ENCODE data around the gene RPL7A.
A peak's percentile ranks its signal among the peaks of the same experiment; 100 is the strongest.

Gene RPL7A

DNA sequence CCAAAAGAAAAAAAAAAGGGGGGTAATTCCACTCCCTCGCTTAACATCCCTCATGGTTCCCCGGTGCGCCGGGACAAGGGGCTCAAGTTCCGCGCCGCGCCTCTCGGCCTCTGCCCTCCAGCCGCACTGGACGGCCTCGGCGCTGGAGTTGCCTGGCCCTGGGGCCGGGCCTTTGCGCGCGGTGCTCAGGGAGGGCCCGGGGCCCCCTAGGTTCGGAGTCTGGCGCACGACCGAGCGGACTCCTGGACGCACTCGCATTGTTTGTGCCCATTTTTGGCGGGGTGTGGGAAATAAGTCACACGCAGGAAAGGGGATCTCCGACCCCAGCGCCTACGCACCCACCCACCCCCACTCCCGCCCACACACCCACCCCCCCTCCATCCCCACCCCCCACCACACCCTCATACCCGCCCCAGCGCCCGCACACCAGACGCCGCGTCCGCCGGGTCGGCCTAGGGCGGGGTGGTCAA is 468 bp upstream of the RPL7A start:
- H3K4me3 ChIP-seq (ENCODE audit: low read depth, low read length), result peak overlapping the region; percentile 97

DNA sequence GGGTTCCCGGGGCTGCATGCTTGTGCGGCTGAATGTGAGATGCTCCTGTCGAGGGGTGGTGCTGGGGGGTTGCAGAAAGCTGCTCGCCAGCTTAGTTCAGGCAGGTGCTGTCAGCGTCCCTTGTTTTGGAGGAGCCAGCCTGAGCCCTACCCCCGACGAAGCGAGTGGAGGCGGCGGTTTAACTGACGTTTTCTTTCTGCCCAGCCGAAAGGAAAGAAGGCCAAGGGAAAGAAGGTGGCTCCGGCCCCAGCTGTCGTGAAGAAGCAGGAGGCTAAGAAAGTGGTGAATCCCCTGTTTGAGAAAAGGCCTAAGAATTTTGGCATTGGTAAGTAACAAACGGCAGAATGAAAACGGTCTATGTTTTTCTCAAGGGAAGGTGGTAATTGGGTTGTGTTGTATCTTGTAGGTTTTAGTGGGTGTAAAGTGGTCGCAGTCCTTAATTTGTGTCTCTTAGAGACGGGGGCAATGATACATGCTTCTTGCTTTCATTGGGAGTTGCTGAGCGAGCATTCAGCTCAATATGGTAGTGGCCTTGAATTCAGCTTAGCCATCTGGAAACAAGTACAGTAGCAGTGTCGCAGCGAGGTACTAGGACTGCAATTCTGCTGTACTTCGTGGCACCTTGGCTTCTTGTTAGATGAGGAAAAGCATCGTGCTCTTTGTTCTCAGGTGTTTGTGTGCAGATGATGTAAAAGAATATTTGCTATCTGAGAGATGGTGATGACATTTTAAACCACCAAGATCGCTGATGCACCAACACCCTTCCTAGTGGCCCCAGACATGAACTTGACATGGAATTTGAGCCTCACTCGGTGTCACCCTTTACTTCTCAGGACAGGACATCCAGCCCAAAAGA is 928 bp downstream of the RPL7A start:
- peak overlapping the region; percentile 97 for H3K4me3 ChIP-seq (ENCODE audit: low read depth, low read length)

DNA sequence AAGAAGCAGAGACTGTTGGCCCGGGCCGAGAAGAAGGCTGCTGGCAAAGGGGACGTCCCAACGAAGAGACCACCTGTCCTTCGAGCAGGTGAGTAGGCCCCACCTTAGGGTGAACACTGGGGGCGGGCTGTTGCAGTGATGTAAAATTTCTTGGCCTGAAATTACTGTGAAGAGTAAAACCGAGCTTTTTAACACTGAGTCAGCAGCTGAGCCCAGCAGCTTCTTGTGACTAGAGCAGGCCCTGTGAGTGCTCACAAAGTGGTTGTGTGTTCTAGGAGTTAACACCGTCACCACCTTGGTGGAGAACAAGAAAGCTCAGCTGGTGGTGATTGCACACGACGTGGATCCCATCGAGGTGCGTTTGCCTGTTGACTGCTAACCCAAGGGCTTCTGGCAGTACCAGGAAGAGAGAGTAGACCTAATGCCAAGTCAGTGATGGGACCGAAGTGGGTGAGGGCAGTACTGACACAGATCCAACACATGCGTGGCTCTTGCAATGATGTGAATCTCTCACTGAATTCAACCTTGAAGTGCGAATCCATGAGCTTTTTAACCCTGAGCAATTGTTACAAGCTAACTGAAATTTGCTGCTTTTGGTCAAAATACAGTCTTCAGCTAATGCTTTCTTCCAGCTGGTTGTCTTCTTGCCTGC is 2.1 kb downstream of the RPL7A start:
- H3K4me3 ChIP-seq (ENCODE audit: low read depth, low read length), result no peak overlapping the region

DNA sequence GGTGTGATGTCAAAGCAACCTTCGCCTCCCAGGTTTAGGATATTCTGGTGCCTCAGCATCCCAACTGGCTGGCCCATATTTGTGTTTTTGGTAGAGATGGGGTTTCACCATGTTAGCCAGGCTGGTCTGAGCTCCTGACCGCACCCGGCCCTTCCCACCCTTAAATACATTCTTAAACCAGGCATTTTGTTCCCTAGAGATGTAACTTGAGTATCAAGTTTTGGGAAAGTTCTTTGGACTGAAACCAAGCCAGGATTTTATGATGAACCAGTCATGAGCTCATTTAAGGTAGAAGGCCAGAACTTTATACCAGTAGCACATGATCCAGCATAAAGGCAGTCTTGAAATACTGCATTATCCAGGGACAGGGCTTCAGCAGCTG is 3.5 kb downstream of the RPL7A start:
- H3K4me3 ChIP-seq (ENCODE audit: low read depth, low read length), result no peak overlapping the region

- H3K4me3 ChIP-seq (ENCODE audit: low read depth, low read length), result no peak overlapping the region
These were observed 4.1 kb downstream of the RPL7A start for GRCh38 chr9:133351908-133352634.

DNA sequence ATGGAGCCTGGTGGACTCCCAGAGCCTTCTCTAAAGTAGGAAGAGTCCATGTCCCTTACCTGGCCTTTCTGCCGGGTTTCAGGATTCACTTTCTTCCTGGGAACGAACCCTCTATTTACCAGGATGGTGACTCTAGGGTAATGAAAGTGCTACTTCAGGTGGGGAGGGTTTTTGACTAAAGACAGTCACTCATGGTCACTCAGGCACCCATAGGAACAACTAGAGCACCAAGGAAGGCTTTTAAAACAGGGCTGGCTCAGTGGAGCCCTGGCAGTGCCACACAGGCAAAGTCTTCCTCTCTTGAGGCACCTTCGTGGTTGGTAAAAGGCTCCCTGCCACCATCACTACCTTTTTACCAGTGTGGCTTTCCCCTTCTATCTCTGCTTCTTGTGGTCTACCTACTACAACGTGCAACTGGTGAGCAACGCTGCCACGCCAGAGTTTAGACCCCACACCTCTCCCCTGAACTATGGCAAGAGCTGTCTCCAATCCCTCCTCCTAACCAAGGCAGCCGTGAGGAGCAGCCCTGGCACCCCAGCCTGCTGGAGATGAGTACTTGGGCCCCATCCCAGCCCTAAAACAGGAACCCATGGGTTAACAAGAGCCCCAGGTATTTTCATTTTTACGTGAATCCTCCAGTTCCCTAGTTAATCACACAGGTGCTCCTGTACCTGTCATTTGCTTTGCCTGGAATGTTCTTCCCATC is 4.8 kb downstream of the RPL7A start:
- no peak overlapping the region for H3K4me3 ChIP-seq (ENCODE audit: low read depth, low read length)

DNA sequence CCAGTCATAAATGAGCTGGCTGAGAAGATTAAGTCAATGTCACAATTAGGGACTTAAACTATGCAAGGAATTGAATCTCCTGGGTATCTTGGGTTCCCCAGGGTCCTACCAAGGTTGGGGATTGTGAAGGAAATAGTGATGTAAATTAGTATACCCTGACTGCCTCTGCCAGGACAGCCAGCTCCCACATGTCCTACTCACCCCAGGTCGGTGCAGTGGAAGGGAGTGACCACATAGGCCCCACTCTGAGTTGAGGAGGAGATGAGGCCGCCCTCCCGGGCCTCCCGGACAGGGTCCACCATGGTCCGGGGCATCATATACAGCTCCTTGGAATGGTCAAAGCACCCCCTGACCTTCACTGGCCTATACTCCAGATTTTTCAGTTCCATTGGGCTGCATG is 5.5 kb downstream of the RPL7A start:
- no peak overlapping the region for H3K4me3 ChIP-seq (ENCODE audit: low read depth, low read length)

DNA sequence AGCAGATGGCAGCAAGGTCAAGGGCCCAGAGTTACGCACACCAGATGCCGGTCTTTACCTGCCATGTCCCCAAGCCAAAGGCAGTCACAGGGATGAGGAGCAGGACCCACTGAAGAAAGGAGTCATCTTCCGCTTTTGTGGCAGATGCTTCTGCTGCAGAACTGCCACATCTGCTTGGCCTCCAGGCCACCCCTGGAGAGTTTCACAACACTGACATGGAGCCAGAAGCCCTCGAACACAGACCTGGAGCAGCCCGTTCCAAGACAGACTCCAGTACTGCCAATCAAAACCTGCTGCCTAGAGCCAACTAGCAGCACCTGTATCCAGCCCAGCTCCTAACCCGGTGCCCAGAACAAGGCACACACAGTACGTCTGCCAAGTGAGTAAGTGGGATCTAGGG is 6.7 kb downstream of the RPL7A start:
- no peak overlapping the region for H3K4me3 ChIP-seq (ENCODE audit: low read depth, low read length)

DNA sequence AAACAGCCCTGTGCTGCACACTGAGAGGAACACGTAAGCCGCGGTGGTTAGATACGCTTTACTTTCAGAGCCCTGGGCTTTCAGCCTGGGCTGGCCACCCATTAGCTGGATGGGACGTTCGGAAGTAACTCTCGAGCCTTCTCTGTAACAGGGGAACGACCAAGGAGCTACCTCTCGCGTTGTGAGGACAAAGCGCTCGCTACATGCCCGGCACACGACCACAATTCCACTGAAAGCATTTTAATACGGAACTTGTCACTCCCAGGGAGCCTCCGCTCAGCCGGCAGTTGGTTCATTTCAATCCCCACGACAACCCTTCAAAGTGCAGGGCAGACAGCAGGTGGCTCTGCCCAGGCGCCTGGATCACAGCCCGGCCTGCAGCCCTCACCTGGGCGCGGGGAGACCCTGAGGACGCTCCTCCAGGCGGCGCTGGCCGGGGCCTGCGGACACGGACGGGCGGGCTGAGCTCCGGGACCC is 7.9 kb downstream of the RPL7A start:
- peak overlapping the region; percentile 91 for H3K4me3 ChIP-seq (ENCODE audit: low read depth, low read length)

DNA sequence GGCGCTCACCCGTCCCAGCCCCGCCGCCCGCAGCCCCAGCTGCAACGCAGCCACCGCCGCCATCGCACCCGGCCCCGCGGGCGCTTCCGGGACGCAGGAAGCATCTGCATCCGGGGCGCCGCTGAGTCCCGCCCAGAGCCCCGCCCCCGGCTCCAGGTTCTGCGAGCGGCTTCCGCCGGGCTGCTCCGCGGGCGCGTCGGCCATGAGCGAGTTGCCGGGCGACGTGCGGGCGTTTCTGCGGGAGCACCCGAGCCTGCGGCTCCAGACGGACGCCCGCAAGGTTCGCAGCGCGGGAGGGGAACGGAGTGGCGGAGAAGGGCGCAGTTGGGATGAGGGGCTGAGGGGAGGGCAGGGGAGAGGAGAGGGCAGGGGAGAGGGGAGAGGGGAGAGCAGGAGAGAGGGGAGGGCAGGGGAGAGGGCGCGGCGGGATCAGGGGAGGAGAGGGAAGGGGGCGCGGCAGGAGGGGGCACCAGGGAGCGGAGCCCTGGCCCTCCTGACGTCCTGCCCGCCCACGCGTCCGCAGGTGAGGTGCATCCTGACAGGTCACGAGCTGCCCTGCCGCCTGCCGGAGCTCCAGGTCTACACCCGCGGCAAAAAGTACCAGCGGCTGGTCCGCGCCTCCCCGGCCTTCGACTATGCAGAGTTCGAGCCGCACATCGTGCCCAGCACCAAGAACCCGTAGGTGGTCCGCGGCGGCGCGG is 8.5 kb downstream of the RPL7A start, which contains the start of the genes SURF1 and SURF2:
Gene SURF1, minus strand, starts transcription at position 97 of the 701 bp plus-strand sequence. Its CDS starts 34 bp downstream, at position 63.
Gene SURF2, plus strand, starts transcription at position 160 of the 701 bp plus-strand sequence. Its CDS starts 43 bp downstream, at position 203.
- peak within 1 kb of the TSS; percentile 91 for H3K4me3 ChIP-seq (ENCODE audit: low read depth, low read length)

DNA sequence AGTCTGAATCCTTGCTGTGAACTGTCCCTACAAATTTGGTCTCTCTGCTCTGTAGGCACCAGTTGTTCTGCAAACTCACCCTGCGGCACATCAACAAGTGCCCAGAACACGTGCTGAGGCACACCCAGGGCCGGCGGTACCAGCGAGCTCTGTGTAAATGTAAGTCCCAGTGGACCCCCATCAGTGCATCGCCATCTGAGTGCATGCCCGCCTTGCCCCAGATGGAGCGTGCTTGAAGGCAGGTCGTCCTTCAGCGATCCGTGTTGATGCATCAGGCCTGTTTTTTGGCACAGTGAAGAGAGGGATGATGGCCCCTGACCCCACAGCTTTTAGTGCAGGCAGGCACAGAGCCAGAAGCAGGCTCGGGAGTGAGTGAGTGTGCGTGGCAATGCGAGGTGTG is 9.6 kb downstream of the RPL7A start:
- no peak overlapping the region for H3K4me3 ChIP-seq (ENCODE audit: low read depth, low read length)

- H3K4me3 ChIP-seq (ENCODE audit: low read depth, low read length), result no peak overlapping the region
These were observed 11.6 kb downstream of the RPL7A start for GRCh38 chr9:133359399-133360175.

GRCh38 chr9:133360400-133361393 is 12.7 kb downstream of the RPL7A start:
- H3K4me3 ChIP-seq (ENCODE audit: low read depth, low read length), result no peak overlapping the region

- no peak overlapping the region for H3K4me3 ChIP-seq (ENCODE audit: low read depth, low read length)
These were observed 13.6 kb downstream of the RPL7A start for GRCh38 chr9:133361507-133362092.

GRCh38 chr9:133362359-133363044 is 14.5 kb downstream of the RPL7A start:
- H3K4me3 ChIP-seq (ENCODE audit: low read depth, low read length), result no peak overlapping the region

DNA sequence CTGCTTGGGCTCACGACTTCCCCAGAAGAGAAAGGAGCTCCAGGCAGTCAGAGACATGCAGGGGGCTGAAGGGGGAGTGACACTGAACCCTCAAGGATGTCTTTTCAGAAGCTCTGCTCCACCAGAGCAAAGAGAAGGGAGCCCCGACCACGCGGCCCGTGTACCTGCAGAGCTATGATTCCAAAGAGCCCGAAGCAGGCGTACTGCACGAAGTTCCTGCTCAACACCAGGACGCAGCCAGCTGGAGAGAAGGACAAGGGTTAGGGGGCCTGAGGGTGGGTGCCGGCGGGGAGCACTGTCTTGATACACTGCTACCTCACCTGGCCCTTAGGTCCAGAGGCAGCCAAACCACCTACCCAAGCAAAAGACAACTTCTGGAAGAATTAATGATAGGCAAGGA is 18.4 kb downstream of the RPL7A start:
- no peak overlapping the region for H3K4me3 ChIP-seq (ENCODE audit: low read depth, low read length)

GRCh38 chr9:133367221-133367620 is 19.2 kb downstream of the RPL7A start:
- H3K4me3 ChIP-seq (ENCODE audit: low read depth, low read length), result no peak overlapping the region

Data from iPS-11a (cell line).